HG03025 (cell line): ENCODE data around the gene RPS3.
"Not testable (repeated sequence)": the region's sequence is repeated elsewhere in the genome, so short reads cannot be mapped to it uniquely, and the experiment has no call there.

Source experiments
- ATAC-seq: cut with Tn5 transposase; IDR thresholded peaks from one replicate; pipeline ENCODE4 v1.9.1; 2021; ENCODE audit warnings: mild to moderate bottlenecking, moderate library complexity; ENCODE audit not compliant: unreplicated experiment, low FRiP score

The RPS3 gene

DNA sequence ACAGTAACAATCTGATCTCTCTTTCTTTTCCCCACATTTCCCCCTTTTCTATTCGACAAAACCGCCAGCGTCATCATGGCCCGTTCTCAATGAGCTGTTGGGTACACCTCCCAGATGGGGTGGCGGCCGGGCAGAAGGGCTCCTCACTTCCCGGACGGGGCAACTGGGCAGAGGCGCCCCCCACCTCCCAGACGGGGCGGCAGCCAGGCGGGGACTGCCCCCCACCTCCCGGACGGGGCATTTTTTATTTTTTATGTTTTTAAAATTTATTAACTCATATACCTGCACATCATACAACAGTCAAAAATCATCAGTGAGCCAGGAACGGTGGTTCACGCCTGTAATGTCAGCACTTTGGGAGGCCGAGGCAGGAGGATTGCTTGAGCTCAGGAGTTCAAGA lies 20.5 kb upstream of the RPS3 start:
- not testable (repeated sequence) for ATAC-seq

DNA sequence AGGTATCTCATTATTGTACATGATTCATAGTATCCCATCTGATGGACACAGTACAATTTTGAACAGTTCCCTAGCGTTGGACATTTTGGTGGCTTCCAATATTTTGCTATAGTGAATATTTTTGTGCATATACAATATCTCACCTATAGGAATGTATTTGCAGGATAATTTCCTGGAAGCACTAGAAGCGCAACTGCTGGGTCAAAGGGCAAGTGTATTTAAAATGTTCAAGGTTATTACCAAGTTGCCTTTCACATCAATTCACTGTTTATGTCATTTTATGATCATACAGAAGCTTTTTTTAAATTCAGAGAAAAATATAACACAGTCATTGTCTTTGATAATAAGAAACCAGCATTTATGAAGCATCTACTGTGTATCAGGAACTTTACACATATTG lies 19.1 kb upstream of the RPS3 start:
- ATAC-seq: no peak

DNA sequence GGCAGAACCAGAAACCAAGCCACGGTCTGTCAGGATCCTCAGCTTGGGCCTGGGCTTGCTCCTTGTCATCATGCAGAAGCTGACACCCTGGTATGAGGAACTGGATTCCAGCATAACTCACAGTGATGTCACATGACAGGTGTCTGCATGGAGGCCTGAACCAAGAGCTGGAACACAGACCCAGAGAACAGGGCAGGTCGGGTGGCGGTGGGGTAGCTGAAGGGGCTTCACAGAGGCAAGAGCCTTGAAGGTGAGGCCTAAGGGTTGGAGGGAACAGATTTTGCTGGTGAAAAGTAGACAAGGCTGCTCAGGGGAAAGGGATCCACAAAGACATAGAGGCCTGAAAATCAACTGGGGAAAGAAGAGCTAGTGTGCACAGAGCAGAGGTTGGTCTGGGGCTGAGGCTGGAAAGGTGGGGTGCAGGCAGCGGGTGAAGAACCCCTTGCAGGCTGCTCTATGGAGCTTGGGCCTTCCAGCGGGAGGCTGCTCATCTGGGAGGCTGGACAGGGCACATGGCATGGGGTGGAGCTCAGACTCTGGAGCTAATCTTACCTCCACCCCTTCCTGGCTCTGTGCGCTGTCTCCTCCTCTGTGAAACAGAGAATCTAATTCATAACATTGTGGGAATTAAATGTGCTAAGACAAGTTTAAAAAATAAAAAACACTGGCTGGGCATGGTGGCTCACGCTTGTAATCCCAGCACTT lies 18.4 kb upstream of the RPS3 start:
- no peak for ATAC-seq

DNA sequence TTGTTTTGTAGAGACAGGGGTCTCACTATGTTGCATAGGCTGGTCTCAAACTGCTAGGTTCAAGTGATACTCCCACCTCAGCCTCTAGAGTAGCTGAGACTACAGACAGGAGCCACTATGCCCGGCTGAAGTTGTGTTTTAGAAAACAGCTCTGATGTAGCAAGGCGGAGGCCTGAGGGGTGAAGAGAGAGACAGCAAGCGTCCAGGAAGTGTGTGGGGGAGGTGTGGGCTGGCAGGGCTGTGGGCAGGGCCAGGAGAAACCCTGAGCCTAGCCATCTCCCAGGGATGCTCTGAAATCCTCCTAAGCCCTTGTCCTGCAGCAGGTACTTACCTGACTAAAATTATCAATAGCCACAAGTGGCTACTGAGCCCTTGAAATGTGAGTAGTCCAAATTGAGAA lies 16.1 kb upstream of the RPS3 start:
- ATAC-seq: no peak

DNA sequence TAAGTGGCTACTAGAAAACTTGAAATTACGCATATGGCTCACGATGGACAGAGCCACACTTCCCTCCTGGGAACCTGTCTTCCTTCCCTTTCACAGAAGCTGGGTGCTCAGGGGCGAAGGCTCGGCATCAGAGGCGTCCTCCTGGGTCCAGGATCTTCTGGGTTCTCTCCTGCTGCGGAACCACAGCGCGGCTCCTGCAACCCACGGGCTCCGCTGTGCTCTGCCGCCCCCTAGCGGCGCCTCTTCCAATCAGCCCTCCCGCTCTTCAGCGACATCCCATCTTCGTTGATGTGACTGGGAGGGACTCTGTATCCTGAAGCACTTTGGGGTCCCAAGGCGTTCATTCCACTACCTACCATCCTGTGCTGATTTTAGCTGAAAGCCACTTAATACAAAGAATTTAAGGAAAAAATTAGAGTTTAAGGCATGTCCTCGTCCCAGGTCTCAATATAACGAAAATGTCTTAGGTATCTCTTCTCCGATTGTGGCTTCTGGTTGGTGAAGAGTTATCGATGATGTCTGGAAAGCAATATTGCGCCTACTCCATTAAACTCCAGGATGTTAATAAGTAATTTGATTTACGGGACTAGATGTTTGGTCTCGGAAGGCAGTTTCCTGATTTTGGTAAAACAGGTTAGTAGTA lies 14.8 kb upstream of the RPS3 start:
- no peak for ATAC-seq

DNA sequence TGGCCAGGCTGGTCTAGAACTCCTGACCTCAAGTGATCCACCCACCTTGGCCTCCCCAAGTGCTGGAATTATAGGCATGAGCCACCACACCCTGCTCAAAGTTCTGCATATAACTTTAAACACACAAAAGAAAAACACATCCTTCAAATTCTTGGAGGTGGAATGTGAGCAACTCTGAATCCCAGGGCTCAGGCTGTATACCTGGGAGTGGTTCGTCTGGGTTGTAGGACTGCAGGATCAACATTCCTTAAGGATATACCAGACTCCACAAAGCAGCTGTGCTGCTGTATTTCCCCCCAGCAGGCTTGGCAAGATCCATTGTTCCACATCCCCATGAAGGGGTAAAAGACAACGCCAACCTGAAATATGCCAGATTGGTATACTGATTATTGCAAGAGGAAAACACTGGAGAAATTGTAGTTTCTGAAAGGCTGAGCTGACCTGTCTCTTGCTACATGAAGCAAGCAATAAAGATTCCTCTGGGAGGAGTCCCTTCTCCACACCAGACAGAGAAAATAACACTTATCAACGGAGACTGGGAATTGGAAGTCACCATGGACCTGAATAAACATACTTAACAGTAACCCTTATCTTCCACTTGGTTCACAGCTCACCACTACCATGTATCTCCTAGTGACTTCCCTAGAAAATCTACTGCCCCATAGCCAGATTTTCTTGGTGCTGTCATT lies 12.2 kb upstream of the RPS3 start:
- ATAC-seq: no peak

DNA sequence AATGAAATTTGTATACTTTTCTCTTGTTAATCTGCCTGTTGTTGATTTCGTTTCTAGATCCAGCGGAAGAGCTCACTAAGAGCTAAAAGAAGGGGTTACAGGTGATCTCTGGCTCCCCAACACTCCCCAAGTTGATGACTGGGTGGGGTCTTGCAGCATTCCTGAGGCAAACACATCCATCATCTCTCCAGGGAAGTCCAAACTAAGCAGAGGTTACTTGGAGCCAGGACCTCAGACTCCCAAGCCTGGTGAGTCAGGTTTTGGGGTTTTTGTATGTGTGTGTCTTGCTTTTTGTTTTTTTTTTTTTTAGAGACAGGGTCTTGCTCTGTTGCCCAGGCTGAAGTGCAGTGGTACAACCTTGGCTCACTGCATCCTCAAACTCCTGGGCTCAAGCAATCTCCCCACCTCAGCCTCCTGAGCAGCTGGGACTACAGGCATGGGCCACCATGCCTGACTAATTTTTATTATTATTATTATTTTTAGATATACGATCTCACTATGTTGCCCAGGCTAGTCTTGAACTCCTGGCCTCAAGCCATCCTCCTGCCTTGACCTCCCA lies 11.5 kb upstream of the RPS3 start:
- ATAC-seq: no peak

DNA sequence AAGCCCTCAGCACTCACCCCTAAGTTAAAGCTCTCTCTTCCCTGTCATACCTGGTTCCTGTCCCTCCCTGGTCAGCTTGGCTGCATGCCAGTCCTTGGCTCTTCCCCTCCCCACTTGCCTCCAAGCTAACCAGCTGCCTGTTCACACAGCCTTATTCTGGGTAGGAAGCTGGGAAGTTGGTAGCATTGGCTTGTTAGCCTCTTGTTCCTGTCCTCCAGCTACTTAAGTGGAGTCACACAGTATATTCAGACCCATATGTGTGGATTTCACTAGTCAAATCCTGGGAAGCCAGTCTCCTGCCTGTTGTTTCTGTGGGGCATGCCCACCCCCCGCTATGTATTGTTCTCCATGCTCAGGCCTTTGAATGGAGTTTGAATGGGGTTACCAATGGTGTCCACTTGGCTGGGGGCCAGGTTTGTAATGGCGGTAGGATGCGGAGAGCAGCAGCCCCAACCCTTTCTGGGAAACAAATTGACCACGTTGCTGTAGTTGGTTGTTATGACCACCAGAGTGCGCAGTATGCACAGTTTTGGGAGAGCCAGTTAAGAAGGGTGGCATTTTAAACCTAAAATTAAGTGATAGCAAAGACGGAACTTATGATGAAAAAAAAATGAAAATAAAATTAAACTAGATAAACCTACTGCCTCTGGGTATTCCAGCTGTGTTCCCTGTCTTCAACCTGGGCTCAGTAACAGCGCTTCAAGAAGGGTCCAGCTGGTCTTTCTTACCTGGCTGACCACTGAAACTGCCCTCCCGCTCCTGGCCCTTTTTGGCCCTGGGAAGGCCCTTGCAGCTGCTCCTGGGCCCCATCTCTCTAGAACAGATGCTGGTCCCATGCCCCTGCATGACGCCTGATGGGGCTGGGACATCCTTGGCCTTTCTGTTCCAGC lies 10.7 kb upstream of the RPS3 start:
- no peak for ATAC-seq

DNA sequence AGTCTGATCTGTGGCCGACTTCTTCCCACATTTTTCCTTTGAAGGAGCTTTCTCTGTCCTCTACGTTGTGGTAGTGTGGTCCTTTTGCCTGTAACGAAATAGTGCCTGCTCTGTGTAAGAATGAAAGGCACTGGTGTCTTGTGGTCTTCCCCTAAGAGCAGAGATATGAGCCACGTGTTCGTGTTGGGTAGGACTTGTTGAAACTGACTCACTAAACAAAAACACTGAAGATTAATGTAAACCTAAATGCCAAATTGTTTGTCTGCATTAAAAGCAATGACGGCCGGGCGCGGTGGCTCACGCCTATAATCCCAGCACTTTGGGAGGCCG lies 10.1 kb upstream of the RPS3 start:
- ATAC-seq: no peak

DNA sequence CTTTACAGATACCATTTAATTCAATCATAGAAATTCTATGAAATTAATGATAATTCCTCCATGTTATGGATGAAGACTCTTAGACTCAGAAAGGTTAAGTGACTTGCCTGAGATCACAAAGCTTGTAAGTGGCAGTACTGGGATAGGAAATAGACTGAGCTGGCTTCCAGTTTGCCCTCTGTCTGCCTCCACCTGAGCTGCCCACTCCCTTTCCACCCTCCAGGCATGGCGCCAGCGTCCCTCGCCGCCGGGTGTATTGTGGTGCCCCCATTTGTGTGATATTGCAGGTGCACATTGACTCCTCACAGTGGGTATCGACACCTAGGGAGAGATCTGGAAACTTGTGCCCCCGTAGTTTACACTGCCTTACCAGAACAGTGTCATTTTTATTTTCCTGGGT lies 9.4 kb upstream of the RPS3 start:
- ATAC-seq: no peak

DNA sequence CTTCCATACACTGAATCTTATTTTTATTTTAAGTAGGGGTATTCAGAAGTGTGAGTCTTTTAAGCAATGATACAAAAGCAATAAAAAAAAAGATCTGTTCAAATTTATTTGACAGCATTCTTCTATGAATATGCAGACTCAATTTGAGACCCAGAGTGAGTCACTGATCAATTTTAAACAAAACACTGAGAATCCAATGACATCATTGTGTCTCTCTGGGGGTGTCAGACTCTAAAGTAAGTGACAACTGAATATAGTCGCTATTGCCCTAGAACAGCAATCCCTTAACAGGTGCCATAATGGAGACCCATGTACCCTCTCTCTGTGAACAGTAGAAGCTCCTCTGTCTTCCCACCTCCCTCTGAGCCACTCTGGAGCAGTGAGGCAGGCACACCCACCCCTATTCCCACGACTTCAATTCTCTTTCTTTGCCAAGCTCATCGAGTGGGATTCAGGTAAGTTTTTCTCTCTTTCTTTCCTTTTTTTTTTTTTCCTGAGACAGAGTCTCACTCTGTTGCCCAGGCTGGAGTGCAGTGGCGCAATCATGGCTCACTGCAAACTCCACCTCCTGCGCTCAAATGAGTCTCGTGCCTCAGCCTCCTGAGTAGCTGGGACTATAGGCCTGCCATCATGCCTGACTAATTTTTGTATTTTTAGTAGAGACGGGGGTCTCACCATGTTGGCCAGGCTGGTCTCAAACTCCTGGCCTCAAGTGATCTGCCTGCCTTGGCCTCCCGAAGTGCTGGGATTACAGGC lies 5.1 kb upstream of the RPS3 start:
- ATAC-seq: no peak

DNA sequence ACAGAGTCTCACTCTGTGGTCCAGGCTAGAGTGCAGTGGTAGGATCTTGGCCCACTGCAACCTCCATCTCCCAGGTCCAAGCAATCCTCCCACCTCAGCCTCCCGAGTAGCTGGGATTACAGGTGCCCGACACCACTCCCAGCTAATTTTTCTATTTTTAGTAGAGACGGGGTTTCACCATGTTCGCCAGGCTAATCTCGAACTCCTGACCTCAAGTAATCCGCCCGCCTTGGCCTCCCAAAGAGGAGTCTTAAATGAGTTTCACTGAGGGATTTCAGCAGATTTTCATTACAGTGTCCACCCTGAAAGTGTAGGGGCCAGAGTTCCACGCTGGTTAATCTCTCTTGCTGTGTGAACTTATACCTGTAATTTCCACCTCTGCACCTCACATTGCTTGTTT lies 412 bp upstream of the RPS3 start:
- no peak for ATAC-seq

DNA sequence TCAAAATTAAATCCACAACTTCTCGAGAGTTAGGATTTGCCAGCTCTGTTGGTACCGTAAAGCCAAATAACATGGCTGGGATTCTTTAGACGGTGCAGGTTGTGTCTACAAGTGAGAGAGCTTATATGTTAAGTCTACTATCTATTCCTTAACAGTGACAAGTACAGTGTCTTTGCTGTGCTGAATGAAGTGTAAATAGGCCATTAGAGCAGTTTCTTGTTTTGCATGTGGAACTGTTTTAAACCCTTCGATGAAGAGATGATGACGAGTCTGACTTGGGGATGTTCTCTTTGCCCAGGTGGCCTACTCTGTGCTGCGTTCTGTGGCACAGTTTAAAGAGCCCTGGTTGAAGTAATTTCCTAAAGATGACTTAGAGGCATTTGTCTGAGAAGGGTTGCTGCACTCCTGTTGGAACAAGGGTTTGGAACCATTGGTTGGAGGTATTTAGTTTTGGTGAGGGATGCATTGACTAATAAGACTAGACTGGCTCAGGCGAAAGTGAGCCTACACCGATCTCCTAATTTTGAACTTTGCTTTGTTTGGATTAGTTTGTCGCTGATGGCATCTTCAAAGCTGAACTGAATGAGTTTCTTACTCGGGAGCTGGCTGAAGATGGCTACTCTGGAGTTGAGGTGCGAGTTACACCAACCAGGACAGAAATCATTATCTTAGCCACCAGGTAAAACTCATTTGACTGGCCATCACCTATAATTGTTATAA lies 988 bp downstream of the RPS3 start:
- no peak for ATAC-seq

DNA sequence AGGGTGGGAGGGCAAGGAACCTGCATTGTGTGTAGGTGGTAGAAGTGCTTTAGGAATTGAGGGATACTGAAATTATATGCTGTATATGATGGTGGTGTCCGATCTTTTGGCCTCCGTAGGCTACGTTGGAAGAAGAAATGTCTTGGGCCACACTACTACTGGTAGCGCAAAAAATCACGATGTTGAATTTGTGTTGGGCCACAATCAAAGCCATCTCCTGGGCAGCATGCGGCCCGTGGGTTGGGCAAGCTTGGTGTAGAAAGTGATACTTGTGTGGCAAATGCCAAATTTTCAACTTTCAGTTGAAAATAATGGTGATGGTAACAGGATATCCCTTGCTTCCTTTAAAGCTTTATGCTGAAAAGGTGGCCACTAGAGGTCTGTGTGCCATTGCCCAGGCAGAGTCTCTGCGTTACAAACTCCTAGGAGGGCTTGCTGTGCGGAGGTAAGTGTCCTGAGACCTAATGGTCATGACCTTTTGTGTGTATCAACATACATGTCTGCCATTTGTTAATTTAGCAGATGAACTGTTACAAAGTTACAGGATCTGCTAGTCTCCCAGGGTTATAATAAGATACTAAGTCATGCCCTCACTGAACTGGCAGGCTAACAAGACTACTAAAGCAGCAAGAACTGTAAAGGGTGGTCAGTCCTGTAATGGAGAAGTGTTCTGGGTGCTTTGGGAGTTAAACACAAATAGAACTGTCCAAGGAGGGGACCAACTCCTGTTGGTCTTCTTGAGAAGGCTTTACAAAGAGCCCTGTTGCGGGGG lies 2.9 kb downstream of the RPS3 start:
- no peak for ATAC-seq

DNA sequence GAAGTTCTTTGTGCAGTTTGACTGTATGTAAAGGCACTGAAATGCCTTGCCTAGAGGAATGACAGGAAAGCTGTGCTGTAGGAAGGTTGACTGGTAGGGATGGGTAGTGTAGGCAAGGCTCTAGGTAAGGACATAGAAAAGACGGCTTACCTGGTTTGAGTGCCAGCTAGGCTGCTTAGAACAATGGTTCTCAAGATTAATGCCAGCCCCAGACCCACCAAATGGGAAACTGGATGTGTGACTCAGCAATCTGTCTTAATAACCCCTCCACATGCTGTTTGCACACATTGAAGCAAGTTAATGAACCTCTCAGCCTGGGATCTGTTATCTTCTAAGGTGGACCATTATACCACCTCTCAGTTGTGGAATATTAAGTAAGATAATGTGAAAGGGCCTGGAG lies 3.7 kb downstream of the RPS3 start:
- ATAC-seq: no peak

DNA sequence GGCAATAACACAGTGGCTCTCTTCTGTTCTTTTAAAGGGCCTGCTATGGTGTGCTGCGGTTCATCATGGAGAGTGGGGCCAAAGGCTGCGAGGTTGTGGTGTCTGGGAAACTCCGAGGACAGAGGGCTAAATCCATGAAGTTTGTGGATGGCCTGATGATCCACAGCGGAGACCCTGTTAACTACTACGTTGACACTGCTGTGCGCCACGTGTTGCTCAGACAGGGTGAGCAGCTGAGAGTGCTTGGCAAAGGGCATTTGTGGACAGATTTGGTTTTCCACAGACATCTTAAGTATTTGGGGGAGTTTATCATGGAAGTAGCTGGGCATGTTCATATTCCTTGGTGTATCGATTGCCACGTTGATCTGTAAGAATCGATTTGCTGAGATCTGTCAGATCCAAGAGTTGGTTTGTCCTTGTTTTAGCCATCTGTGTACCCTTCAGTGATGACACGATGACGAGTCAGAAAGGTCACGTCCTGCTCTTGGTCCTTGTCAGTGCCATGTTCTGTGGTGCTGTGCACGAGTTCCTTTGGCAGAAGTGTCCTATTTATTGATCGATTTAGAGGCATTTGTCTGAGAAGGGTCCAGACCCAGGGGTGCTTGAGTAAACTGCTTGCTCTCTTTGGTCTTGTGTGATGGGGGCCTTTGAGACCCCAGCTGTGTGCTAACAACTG lies 4.8 kb downstream of the RPS3 start:
- ATAC-seq: no peak

DNA sequence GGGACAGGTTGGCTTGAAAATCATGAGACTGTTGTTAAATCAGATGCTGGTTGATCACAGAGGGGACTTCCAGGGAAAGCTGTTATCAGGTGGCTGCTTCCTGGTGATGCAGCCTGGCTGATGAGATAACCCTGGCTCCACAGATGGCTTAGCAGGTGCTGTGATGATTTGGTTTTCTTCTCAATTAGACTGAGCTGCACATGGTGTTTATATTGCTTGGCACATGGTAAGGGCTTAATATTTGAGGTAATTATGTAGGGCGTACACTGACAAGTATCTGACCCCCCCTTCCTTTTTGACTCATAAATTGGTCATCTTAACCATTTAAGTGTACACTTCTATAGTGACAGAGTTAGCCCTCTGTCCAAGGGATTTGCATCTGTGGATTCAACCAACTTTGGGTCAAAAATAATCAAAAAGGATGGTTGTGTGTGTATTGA lies 7.0 kb downstream of the RPS3 start:
- no peak for ATAC-seq

DNA sequence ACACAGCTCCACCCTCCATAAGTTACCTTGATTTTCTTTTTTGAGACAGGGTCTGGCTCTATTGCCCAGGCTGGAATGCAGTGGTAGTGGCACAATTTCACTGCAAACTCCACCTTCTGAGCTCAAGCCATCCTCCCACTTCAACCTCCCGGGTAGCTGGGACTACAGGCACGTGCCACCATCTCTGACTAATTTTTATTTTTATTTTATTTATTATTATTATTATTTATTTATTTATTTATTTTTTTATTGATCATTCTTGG lies 9.6 kb downstream of the RPS3 start:
- ATAC-seq: no peak
